ENCODE measurements around the gene WNT8B.

DNA sequence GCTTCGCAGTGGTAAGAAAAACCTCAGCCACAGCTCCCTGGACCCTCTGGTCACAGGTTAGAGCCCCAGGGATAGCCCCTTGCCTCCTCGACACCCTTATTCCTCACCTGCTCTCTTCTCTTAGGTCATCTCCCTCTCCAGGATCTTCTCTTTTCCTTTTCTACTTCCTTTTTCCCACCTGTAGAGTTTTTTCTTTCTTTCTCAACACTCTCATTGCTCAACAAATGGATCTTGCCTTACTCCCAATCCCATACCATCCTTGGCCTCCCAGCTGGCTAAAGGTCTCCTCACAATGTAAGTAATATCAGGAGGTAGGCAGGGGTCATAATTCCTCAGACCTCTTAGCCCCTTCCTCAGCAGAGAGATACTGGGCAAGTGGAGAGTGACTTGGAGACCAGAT, 17.2 kb downstream of the WNT8B start:
- TF ChIP-seq, protein P1, sequence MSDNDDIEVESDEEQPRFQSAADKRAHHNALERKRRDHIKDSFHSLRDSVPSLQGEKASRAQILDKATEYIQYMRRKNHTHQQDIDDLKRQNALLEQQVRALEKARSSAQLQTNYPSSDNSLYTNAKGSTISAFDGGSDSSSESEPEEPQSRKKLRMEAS (IDR thresholded peaks at IDR 0.05; ENCODE audit: low read depth, low read length) = no peak
- TF ChIP-seq, protein P2, sequence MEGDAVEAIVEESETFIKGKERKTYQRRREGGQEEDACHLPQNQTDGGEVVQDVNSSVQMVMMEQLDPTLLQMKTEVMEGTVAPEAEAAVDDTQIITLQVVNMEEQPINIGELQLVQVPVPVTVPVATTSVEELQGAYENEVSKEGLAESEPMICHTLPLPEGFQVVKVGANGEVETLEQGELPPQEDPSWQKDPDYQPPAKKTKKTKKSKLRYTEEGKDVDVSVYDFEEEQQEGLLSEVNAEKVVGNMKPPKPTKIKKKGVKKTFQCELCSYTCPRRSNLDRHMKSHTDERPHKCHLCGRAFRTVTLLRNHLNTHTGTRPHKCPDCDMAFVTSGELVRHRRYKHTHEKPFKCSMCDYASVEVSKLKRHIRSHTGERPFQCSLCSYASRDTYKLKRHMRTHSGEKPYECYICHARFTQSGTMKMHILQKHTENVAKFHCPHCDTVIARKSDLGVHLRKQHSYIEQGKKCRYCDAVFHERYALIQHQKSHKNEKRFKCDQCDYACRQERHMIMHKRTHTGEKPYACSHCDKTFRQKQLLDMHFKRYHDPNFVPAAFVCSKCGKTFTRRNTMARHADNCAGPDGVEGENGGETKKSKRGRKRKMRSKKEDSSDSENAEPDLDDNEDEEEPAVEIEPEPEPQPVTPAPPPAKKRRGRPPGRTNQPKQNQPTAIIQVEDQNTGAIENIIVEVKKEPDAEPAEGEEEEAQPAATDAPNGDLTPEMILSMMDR (IDR thresholded peaks at IDR 0.05; ENCODE audit: low read depth, low read length) = no peak
- TF ChIP-seq POLR2A (IDR thresholded peaks at IDR 0.05; ENCODE audit: extremely low read depth, insufficient read length) = no peak
